NCI-H1930 (cell line): ENCODE measurements around the gene MINAR1.

Experiments
- DNase-seq, 2 experiments: peaks; one replicate each; lab custom pipeline; 2025; lab: John Stamatoyannopoulos, UW

MINAR1 gene

GRCh38 chr15:79430901-79431635, 1.1 kb upstream of the MINAR1 start:
- no peak for DNase-seq

DNA sequence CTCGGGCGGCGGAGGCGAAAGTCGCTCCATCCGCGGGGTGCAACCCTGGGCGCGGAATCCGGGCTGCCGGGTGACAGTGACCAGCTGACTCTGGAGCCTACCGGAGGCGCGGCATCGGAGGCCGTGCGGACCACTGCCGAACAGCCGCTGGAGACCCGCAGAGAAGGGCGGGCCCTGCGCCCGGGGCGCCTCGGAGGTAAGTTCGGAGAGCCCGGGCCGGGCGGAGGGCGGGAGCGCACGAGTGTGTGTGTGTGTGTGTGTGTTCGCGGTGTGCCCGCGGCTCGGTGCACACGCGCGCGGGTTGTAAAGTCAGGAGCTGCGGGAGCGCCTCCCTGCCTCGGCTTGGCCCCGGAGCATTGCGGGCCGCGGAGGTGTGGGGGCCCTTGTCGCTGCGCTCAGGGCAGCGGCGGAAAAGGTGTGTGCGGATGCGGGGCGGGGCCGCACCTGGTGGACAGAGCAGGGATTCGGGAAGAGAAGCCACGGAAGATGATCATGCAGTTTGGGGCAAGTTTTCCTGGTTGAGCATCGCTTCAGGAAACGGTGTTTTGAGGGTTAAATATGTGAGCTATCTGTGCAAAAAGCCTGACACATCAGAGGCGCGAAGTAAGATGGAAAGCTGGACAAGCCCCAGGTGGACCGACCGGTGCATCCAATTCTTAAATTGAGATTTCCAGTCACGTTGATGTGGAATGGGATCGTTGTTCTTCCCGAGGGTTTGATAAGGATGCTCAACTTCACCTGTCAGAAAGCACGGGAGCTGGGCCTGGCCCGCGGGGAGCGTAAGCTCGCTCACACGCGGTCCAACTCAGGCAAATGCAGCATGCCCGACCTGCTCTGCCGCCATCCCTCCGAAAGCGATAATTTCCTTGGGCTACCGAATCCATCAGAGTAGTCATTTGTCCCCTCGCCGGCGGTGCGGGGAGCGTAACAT, 474 bp downstream of the MINAR1 start:
- no peak for DNase-seq

- no peak for DNase-seq
Measured at GRCh38 chr15:79433276-79433990, 1.3 kb downstream of the MINAR1 start.

DNA sequence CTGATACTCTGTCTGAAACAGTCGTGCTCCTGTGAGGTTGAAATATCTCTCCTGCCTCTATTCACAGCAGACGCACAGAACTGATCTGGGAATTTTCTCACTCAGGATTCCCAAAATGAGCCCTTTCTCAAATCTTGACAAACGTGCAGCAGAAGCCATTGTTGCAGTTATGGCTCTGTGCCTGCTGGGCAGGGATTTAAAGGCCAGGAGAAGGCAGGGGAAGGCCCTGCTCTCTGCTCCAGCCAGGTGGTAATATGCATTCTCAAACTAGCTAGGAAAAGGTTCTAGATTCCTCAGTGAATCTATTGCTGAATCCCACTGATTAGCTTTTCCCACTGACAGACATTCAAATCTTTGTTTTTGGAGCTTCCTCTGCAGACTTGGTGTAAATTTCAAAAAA, 2.2 kb downstream of the MINAR1 start:
- no peak for DNase-seq

DNA sequence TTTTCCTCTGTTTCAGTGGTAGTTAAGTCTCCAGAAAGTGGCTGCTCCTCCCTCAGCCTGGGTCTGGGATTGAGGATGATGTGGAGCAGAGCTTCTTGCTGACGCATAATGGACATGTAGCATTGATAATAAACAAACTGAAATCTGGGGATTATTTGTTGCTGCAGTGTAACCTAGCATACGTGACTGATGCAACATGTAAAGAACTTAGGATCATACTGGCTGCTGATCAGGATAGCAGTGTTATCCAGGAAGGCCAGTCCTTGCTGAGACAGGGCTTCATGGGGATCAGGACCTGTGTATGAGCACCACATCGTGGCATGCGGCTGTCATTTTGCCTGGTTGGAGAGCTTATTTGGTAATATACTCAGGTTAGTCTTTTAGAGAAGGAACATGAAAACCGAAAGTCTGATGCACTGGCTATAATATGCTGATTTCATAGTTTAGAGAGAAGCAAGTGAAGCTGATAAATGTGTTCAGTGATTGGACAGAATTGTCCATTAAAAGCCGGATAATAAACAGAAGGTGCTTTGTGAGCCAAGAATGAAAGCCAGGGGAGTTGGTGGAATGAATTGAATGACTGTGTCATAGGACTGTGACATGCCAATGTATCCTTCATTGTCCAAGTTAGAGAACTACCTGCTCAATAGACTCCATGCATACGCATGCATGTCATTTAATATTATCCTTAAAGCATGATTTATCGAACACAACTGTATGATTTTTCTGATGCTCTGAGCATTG, 4.1 kb downstream of the MINAR1 start:
- DNase-seq, result no peak

GRCh38 chr15:79437275-79438000, 5.3 kb downstream of the MINAR1 start:
- no peak for DNase-seq

DNA sequence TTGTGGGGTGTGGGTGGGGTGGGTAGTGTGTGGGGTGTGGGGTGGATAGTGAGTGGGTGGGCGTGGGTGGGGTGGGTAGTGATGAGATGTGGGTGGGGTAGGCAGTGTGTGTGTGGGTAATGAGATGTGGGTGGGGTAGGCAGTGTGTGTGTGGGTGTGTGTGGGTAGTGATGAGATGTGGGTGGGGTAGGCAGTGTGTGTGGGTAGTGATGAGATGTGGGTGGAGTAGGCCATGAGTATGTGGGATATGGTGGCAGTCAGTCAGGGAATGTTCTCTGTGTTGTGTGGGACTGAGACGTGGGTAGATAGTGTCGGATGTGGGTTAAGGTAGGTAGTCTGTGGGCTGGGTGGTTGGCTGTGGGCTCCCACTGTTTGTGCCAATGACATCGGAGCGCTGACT, 7.1 kb downstream of the MINAR1 start:
- DNase-seq, result no peak

GRCh38 chr15:79440355-79440908, 8.3 kb downstream of the MINAR1 start:
- no peak for DNase-seq

DNA sequence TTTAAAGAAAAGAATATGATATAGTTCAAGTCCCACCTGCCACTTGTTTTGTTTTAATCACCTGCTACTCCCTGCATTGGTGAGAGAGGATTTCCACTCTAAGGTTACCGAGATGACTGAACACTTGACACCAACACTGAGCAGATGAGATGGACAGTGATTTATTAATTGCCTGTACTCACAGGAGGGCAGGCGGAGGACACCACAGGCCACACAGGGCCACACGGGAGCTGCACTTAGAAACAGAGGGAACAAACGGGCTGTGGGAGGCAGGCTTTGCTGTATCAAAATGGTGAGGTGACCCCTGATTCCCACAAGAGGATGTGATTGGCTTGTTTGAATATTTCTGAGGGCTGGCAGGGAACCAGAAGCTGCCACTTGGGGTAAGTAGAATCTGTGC, 10.8 kb downstream of the MINAR1 start:
- DNase-seq, result no peak

GRCh38 chr15:79447060-79447459, 14.9 kb downstream of the MINAR1 start:
- DNase-seq, result no peak

- no peak for DNase-seq
Measured at GRCh38 chr15:79450648-79451047, 18.5 kb downstream of the MINAR1 start.

- no peak for DNase-seq
Measured at GRCh38 chr15:79451361-79451999, 19.3 kb downstream of the MINAR1 start.

DNA sequence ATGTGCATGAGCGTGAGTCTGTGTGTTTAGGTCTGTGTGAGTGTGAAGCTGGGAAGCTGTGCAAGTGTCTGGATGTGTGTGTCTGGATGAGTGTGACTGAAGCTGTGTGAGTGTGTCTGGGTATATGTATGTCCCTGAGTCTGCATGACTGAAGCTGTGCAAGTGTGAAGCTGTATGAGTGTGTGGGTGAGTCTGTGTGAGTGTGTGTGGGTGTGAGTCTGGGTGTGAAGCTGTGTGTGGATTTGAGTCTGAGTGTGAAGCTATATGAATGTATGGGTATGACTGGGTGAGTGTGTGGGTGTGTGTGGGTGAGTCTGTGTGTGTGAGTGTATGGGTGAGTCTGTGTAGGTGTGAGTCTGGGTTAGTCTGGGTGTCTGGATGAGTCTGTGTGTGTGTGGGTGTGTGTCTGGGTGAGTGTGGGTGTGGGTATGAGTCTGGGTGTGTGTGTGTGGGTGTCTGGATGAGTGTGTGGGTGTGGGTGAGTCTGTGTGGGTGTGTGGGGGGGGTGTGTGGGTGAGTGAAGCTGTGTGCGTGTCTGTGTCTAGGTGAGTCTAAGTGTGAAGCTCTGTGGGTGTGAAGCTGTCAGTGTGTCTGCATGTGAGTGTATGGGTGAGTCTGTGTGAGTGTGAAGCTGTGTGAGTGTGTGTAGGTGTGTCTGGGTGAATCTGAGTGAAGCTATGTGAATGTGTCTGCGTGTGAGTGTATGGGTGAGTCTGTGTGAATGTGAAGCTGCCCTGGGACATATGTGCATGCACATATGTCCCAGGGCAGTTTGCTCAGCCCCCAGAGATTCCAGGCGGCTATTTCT, 20.3 kb downstream of the MINAR1 start:
- no peak for DNase-seq

- DNase-seq, result no peak
Measured at GRCh38 chr15:79453446-79453845, 21.3 kb downstream of the MINAR1 start.

DNA sequence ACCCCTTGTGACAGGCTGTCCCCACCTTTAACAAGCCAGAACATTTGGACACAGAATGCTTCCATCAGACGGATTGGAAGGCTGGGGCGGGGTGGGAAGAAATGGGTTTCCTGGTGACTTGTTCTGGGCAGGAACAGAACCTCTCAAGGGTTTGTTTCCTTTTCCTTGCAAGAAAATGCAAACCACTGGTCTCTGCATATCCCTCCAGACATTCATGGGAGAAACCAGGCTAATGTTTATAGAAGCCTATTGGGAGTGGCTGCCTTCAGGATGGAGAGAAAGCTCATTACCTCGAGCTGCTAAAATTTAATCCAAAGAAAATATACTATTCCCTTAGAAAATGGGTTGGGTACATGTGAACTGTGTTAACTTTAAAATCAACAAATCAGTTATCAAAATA, 21.9 kb downstream of the MINAR1 start:
- no peak for DNase-seq

GRCh38 chr15:79455361-79455760, 23.2 kb downstream of the MINAR1 start:
- no peak for DNase-seq

- no peak for DNase-seq
Measured at GRCh38 chr15:79455943-79456342, 23.8 kb downstream of the MINAR1 start.

- no peak for DNase-seq
Measured at GRCh38 chr15:79458491-79458890, 26.4 kb downstream of the MINAR1 start.

GRCh38 chr15:79459666-79460065, 27.5 kb downstream of the MINAR1 start:
- DNase-seq, result no peak
